ENCODE results near the gene IL10. TPM values are rescaled to one million over a fixed set of nuclear protein-coding genes. Genes with fewer than 3 reads are reported as not detected.

IL10 gene
- polyA plus RNA-seq, 1 of the 3 experiments (the other 2 are of a cell fraction): not detected

- peaks cover 17% of the 10 kb centered on the region; the same call in 1 of the 2 replicates for H3K27me3 ChIP-seq (ENCODE audit: insufficient read depth)
- H3K4me3 ChIP-seq (ENCODE audit: low read depth in 2 of 2, low read length in 1 of 2): no peak overlapping the region
- TF ChIP-seq SMC3 (IDR thresholded peaks at IDR 0.05; ENCODE audit: low read depth, low read length): no peak
- no peak for TF ChIP-seq YY1 (IDR thresholded peaks at IDR 0.05; ENCODE audit: low read depth)
- no peak overlapping the region for H3K9ac ChIP-seq
- no peaks in the 10 kb centered on the region for H3F3A ChIP-seq (replicated peaks; ENCODE audit: insufficient read depth)
- H3K4me1 ChIP-seq (ENCODE audit: control insufficient read depth in 1 of 2, insufficient read depth in 2 of 2, low read depth in 1 of 2, low read length in 1 of 2): peaks cover 0 to 26% of the 10 kb centered on the region in 2 experiments; a peak in 2 of 4 replicates
- no peaks in the 10 kb centered on the region for H3K9me2 ChIP-seq
- POLR2A ChIA-PET: no interaction called here
- CTCF ChIA-PET: interaction anchor here (1.5 kb wide), 1 partner anchor 41 kb away, joined by 5 read pairs; no protein-coding TSS in a partner anchor
- H3K79me2 ChIP-seq (ENCODE audit: insufficient read depth): no peaks in the 10 kb centered on the region
- H4K20me1 ChIP-seq (ENCODE audit: insufficient read depth): no peaks in the 10 kb centered on the region
- no peak overlapping the region for H3K27ac ChIP-seq (ENCODE audit: low read depth in 2 of 2, low read length in 1 of 2)
- no peak overlapping the region for H3K4me2 ChIP-seq
- WGBS (ENCODE audit: low lambda C conversion rate): 47% methylated on average over 4 of the region's 4 CpGs
- no peak overlapping the region for H2AFZ ChIP-seq (ENCODE audit: low read depth)
- H3K36me3 ChIP-seq (replicated peaks in 1 of 2; ENCODE audit: control insufficient read depth in 1 of 2, insufficient read depth in 2 of 2, low read length in 1 of 2): no peaks in the 10 kb centered on the region
- DNase-seq: no peak
- no peaks in the 10 kb centered on the region for H3K9me3 ChIP-seq
Observed at GRCh38 chr1:206802401-206802800, 30.1 kb upstream of the IL10 start.

GRCh38 chr1:206801467-206801866 is 29.2 kb upstream of the IL10 start:
- Histone ChIP-seq H4K20me1 (ENCODE audit: insufficient read depth) (no peaks in the 10 kb centered on the region), H3K9me3 (no peaks in the 10 kb centered on the region), H3K9ac (no peak overlapping the region), H3K4me1 (ENCODE audit: control insufficient read depth in 1 of 2, insufficient read depth in 2 of 2, low read depth in 1 of 2, low read length in 1 of 2) (peaks cover 0 to 26% of the 10 kb centered on the region in 2 experiments; a peak in 2 of 4 replicates), H3K27me3 (ENCODE audit: insufficient read depth) (peaks cover 17% of the 10 kb centered on the region; the same call in 1 of the 2 replicates), H3K27ac (ENCODE audit: low read depth in 2 of 2, low read length in 1 of 2) (no peak overlapping the region), H2AFZ (ENCODE audit: low read depth) (no peak overlapping the region), H3K4me3 (ENCODE audit: low read depth in 2 of 2, low read length in 1 of 2) (no peak overlapping the region), H3K9me2 (no peaks in the 10 kb centered on the region), H3K4me2 (no peak overlapping the region), H3F3A (replicated peaks; ENCODE audit: insufficient read depth) (no peaks in the 10 kb centered on the region), H3K79me2 (ENCODE audit: insufficient read depth) (no peaks in the 10 kb centered on the region), H3K36me3 (replicated peaks in 1 of 2; ENCODE audit: control insufficient read depth in 1 of 2, insufficient read depth in 2 of 2, low read length in 1 of 2) (no peaks in the 10 kb centered on the region)
- ChIA-PET POLR2A (no interaction called here), CTCF (interaction anchor here (1.5 kb wide), 1 partner anchor 40 kb away, joined by 5 read pairs; no protein-coding TSS in a partner anchor)
- WGBS (ENCODE audit: low lambda C conversion rate): 94% methylated on average over 1 of the region's 1 CpG
- TF ChIP-seq YY1 (IDR thresholded peaks at IDR 0.05; ENCODE audit: low read depth) (no peak), PBX3 (IDR thresholded peaks at IDR 0.05) (no peak), RFX5 (IDR thresholded peaks at IDR 0.05; ENCODE audit: low read length) (no peak), SMC3 (IDR thresholded peaks at IDR 0.05; ENCODE audit: low read depth, low read length) (no peak), MEF2A (IDR thresholded peaks at IDR 0.05; ENCODE audit: borderline replicate concordance, low read depth) (no peak), EZH2phosphoT487 (IDR thresholded peaks at IDR 0.05; ENCODE audit: borderline replicate concordance, low read depth) (no peak), RAD21 (IDR thresholded peaks at IDR 0.05; ENCODE audit: low read length) (no peak)
- TF ChIP-seq, protein P1, sequence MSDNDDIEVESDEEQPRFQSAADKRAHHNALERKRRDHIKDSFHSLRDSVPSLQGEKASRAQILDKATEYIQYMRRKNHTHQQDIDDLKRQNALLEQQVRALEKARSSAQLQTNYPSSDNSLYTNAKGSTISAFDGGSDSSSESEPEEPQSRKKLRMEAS (IDR thresholded peaks at IDR 0.05; ENCODE audit: low read depth): no peak
- no peak for DNase-seq

GRCh38 chr1:206800891-206801290 is 28.6 kb upstream of the IL10 start:
- Histone ChIP-seq H3K27ac (ENCODE audit: low read depth in 2 of 2, low read length in 1 of 2) (no peak overlapping the region), H4K20me1 (ENCODE audit: insufficient read depth) (no peaks in the 10 kb centered on the region), H3F3A (replicated peaks; ENCODE audit: insufficient read depth) (no peaks in the 10 kb centered on the region), H3K36me3 (replicated peaks in 1 of 2; ENCODE audit: control insufficient read depth in 1 of 2, insufficient read depth in 2 of 2, low read length in 1 of 2) (no peaks in the 10 kb centered on the region), H2AFZ (ENCODE audit: low read depth) (no peak overlapping the region), H3K4me2 (no peak overlapping the region), H3K4me3 (ENCODE audit: low read depth in 2 of 2, low read length in 1 of 2) (no peak overlapping the region), H3K27me3 (ENCODE audit: insufficient read depth) (peaks cover 17% of the 10 kb centered on the region; the same call in 1 of the 2 replicates), H3K9me3 (no peaks in the 10 kb centered on the region), H3K79me2 (ENCODE audit: insufficient read depth) (no peaks in the 10 kb centered on the region), H3K9ac (no peak overlapping the region), H3K4me1 (ENCODE audit: control insufficient read depth in 1 of 2, insufficient read depth in 2 of 2, low read depth in 1 of 2, low read length in 1 of 2) (peaks cover 0 to 24% of the 10 kb centered on the region in 2 experiments; a peak in 2 of 4 replicates), H3K9me2 (no peaks in the 10 kb centered on the region)
- TF ChIP-seq RCOR1 (IDR thresholded peaks at IDR 0.05; ENCODE audit: low read length): no peak
- no peak for TF ChIP-seq JUND (IDR thresholded peaks at IDR 0.05)
- TF ChIP-seq TAF1 (IDR thresholded peaks at IDR 0.05; ENCODE audit: borderline replicate concordance, low read depth, low read length): no peak
- TF ChIP-seq PBX3 (IDR thresholded peaks at IDR 0.05): no peak
- TF ChIP-seq GATA2 (CRISPR knock-in tag; IDR thresholded peaks at IDR 0.05): no peak
- no peak for TF ChIP-seq FOSL2 (IDR thresholded peaks at IDR 0.05; ENCODE audit: borderline replicate concordance, low read depth)
- TF ChIP-seq ELF1 (IDR thresholded peaks at IDR 0.05): no peak
- no peak for TF ChIP-seq MEF2A (IDR thresholded peaks at IDR 0.05; ENCODE audit: borderline replicate concordance, low read depth)
- no peak for TF ChIP-seq SMC3 (IDR thresholded peaks at IDR 0.05; ENCODE audit: low read depth, low read length)
- TF ChIP-seq FOXJ3 (CRISPR knock-in tag; IDR thresholded peaks at IDR 0.05): no peak
- TF ChIP-seq NRF1 (IDR thresholded peaks at IDR 0.05; ENCODE audit: low read depth, low read length): no peak
- TF ChIP-seq MXI1 (IDR thresholded peaks at IDR 0.05; ENCODE audit: low read depth, low read length): no peak
- CTCF ChIA-PET: interaction anchor here (1.5 kb wide), 1 partner anchor 40 kb away, joined by 5 read pairs; no protein-coding TSS in a partner anchor
- POLR2A ChIA-PET: no interaction called here
- no peak for DNase-seq
- 49% methylated on average over 3 of the region's 3 CpGs for WGBS (ENCODE audit: low lambda C conversion rate)
